K562 (cell line): ENCODE measurements around the gene LRRC10. TPM values are rescaled to one million over a fixed set of nuclear protein-coding genes. Genes with fewer than 3 reads are reported as not detected.

Experiments
- ATAC-seq: fragments of 200-7000 bp; cut with Tn5 transposase; 3 replicates; pipeline ENCODE4 v1.9.1; 2020; ENCODE audit warnings: moderate library complexity
- BruUV-seq: library from RNA; stranded (reverse); fragments of 400-500 nt; replicated peaks from 2 replicates; lab custom pipeline; 2021; lab: Mats Ljungman, UMichigan
- CTCF ChIA-PET: fragments of 300-600 bp; formaldehyde crosslinking; extraction: SDS; loops from one replicate; lab custom pipeline; 2021; ENCODE audit warnings: low intra/inter-chr PET ratio; lab: Yijun Ruan, JAX
- POLR2A ChIA-PET: fragments of 300-600, 350-650 bp; sonication (Branson Sonifier 250); formaldehyde crosslinking; extraction: SDS; loops from one replicate; lab custom pipeline; 2021; ENCODE audit warnings: antibody characterized with exemption, inconsistent platforms; lab: Yijun Ruan, JAX
- DNase-seq, 4 experiments: peaks; one replicate each; pipeline versions ENCODE4 v3.0.0 to v3.0.0-alpha.2; 2011 to 2018; ENCODE audit warnings: low spot score in 3 of 4, mixed read lengths in 3 of 4; ENCODE audit errors: extremely low read depth in 1 of 4
- FAIRE-seq: peaks from 2 replicates; lab custom pipeline; 2011; peaks lifted over from hg19 to GRCh38; lab: Jason Lieb, UNC
- H2AFZ ChIP-seq: 2 replicates; pipeline ENCODE4 v1.6.0; 2011; ENCODE audit warnings: low read depth, low read length, control low read depth, inconsistent platforms
- H3K27ac ChIP-seq: fragments of 200-600 bp; 3 replicates; pipeline ENCODE4 v1.8.0; 2011; ENCODE audit warnings: low read depth, mild to moderate bottlenecking, control low read depth, inconsistent platforms, low read length, moderate library complexity, mixed read lengths; ENCODE audit errors: extremely low read depth
- H3K27me3 ChIP-seq, 2 experiments: fragments of 300-600 bp in 1 of 2; 2 replicates in 1 of 2; 3 replicates in 1 of 2; pipeline versions ENCODE4 v1.6.0 to v1.8.0; 2011; ENCODE audit warnings: inconsistent platforms in 2 of 2, low read length in 2 of 2, mild to moderate bottlenecking in 1 of 2, mixed read lengths in 1 of 2, moderate library complexity in 1 of 2; ENCODE audit not compliant: control insufficient read depth in 2 of 2, insufficient read depth in 2 of 2
- H3K36me3 ChIP-seq: fragments of 300-600 bp; 3 replicates; pipeline ENCODE4 v1.8.0; 2011; ENCODE audit warnings: mild to moderate bottlenecking, low read length, inconsistent platforms; ENCODE audit not compliant: control insufficient read depth, insufficient read depth
- H3K4me1 ChIP-seq, 2 experiments: fragments of 200-600 bp in 1 of 2; replicated peaks in 1 of 2; 2 replicates in 1 of 2; 3 replicates in 1 of 2; pipeline versions ENCODE4 v1.5.1 to v1.8.0; 2011; ENCODE audit warnings: inconsistent platforms in 2 of 2, low read length in 2 of 2, mild to moderate bottlenecking in 1 of 2, mixed read lengths in 1 of 2, moderate library complexity in 1 of 2; ENCODE audit not compliant: control insufficient read depth in 2 of 2, insufficient read depth in 2 of 2
- H3K4me2 ChIP-seq: 2 replicates; pipeline ENCODE4 v1.6.1; 2011; ENCODE audit warnings: low read length, control low read depth, inconsistent platforms, mixed read lengths; ENCODE audit not compliant: insufficient read depth
- H3K4me3 ChIP-seq: fragments of 200-600 bp; sonication (generic), shearing (Covaris generic); 2 replicates; pipeline ENCODE4 v1.5.1; 2016; ENCODE audit warnings: control low read depth, inconsistent platforms
- H3K79me2 ChIP-seq: fragments of 200-600 bp; 3 replicates; pipeline ENCODE4 v1.8.0; 2011; ENCODE audit warnings: low read length, inconsistent platforms; ENCODE audit not compliant: control insufficient read depth, insufficient read depth
- H3K9ac ChIP-seq, 2 experiments: 2 replicates each; pipeline versions ENCODE4 v1.6.0 to v1.6.1; 2011; ENCODE audit warnings: low read depth in 2 of 2, low read length in 2 of 2, control low read depth in 1 of 2, inconsistent platforms in 1 of 2, mild to moderate bottlenecking in 1 of 2, mixed read lengths in 1 of 2; ENCODE audit not compliant: insufficient read depth in 1 of 2
- H3K9me1 ChIP-seq: one replicate; pipeline ENCODE4 v1.6.0; 2011; ENCODE audit warnings: inconsistent platforms, mild to moderate bottlenecking, low read length, moderate library complexity; ENCODE audit not compliant: control insufficient read depth, insufficient read depth
- H3K9me3 ChIP-seq: replicated peaks from 2 replicates; pipeline ENCODE4 v1.5.1; 2011; ENCODE audit warnings: low read depth, low read length, inconsistent platforms; ENCODE audit not compliant: control insufficient read depth, insufficient read depth
- H4K20me1 ChIP-seq: replicated peaks from 2 replicates; pipeline ENCODE4 v1.6.1; 2011; ENCODE audit warnings: low read length, inconsistent platforms, mixed read lengths; ENCODE audit not compliant: control insufficient read depth, insufficient read depth
- CBX8 ChIP-seq: fragments of 200-600 bp; sonication (generic); IDR thresholded peaks from 2 replicates; pipeline ENCODE4 v1.6.1; 2012; ENCODE audit warnings: borderline replicate concordance, mixed run types, low read depth, mild to moderate bottlenecking, moderate library complexity, mixed read lengths, low read length, control low read depth, inconsistent platforms; ENCODE audit not compliant: poor library complexity, severe bottlenecking; ENCODE audit errors: extremely low read depth
- CREB1 ChIP-seq, 2 experiments: sonication (generic) in 1 of 2; formaldehyde crosslinking in 1 of 2; IDR thresholded peaks; 2 replicates each; pipeline versions ENCODE4 v1.6.1 to v1.8.0; 2012 to 2022; ENCODE audit warnings: inconsistent platforms in 1 of 2, mild to moderate bottlenecking in 1 of 2, missing genetic modification reagents in 1 of 2, moderate library complexity in 1 of 2
- E2F1 ChIP-seq: sonication (generic); formaldehyde crosslinking; IDR thresholded peaks from 2 replicates; pipeline ENCODE4 v1.8.1; 2023; ENCODE audit warnings: mild to moderate bottlenecking, missing genetic modification reagents, moderate library complexity
- ERF ChIP-seq: fragments of 450-650 bp; formaldehyde crosslinking; IDR thresholded peaks from 2 replicates; pipeline ENCODE4 v1.4.0; 2020; ENCODE audit warnings: mild to moderate bottlenecking, mixed read lengths
- KDM5B ChIP-seq: fragments of 200-600 bp; sonication (generic); IDR thresholded peaks from 2 replicates; pipeline ENCODE4 v1.6.1; 2012; ENCODE audit warnings: low read depth, mild to moderate bottlenecking, moderate library complexity, low read length, control low read depth, inconsistent platforms; ENCODE audit not compliant: insufficient replicate concordance
- LCOR ChIP-seq: sonication (generic); formaldehyde crosslinking; IDR thresholded peaks from 2 replicates; pipeline ENCODE4 v1.8.0; 2022; ENCODE audit warnings: mild to moderate bottlenecking, missing genetic modification reagents
- MCM5 ChIP-seq: fragments of 450-650 bp; IDR thresholded peaks from 2 replicates; pipeline ENCODE4 v1.6.1; 2016; ENCODE audit warnings: low read depth
- MITF ChIP-seq: IDR thresholded peaks from 2 replicates; pipeline ENCODE4 v1.6.1; 2014; ENCODE audit warnings: antibody characterized with exemption
- NR3C1 ChIP-seq: sonication (generic); formaldehyde crosslinking; IDR thresholded peaks from 2 replicates; pipeline ENCODE4 v1.8.1; 2022; ENCODE audit warnings: missing genetic modification reagents
- TAL1 ChIP-seq: fragments of 450-650 bp; IDR thresholded peaks from 2 replicates; pipeline ENCODE4 v1.6.1; 2016; ENCODE audit warnings: mild to moderate bottlenecking
- ZBED1 ChIP-seq: IDR thresholded peaks from 2 replicates; pipeline ENCODE4 v1.6.1; 2014
- ZKSCAN8 ChIP-seq: fragments of 200-800 bp; sonication (Bioruptor generic); IDR thresholded peaks from 2 replicates; pipeline ENCODE4 v1.6.1; 2016; ENCODE audit warnings: missing genetic modification characterization, missing compliant biosample characterization
- ZMIZ1 ChIP-seq, 2 experiments: fragments of 150-350 bp in 1 of 2; IDR thresholded peaks; 2 replicates each; pipeline ENCODE4 v1.6.1; 2012 to 2016; ENCODE audit warnings: low read depth in 2 of 2, low read length in 2 of 2, mild to moderate bottlenecking in 1 of 2, moderate library complexity in 1 of 2
- ZNF76 ChIP-seq: fragments of 250-450 bp; sonication (Bioruptor Pico); IDR thresholded peaks from 2 replicates; pipeline ENCODE4 v1.4.0; 2020; ENCODE audit warnings: mild to moderate bottlenecking, moderate library complexity, borderline replicate concordance
- ZNF764 ChIP-seq: fragments of 250-450 bp; sonication (Bioruptor Pico); IDR thresholded peaks from 2 replicates; pipeline ENCODE4 v1.4.0; 2020; ENCODE audit warnings: low read depth, mild to moderate bottlenecking, moderate library complexity
- in situ Hi-C: fragments of 300-500 bp; cut with MboI; formaldehyde crosslinking; loops from 4 replicates; pipeline ENCODE4 v1.15.0; 2018; ENCODE audit warnings: inconsistent platforms, mixed read lengths
- intact Hi-C: fragments of 100-400 bp; cut with micrococcal nuclease; formaldehyde crosslinking; loops from 2 replicates; pipeline ENCODE4 v1.14.2; 2022
- polyA plus RNA-seq, 8 experiments: library from polyadenylated mRNA; depleted of rRNA in 4 of 8; stranded (reverse) in 5 of 8; unstranded in 3 of 8; fragments of >200 nt; fragmentation: Nextera tagmentation in 2 of 8; fragmentation: Illumina TruSeq in 1 of 8; extraction: Ambion mirVana in 2 of 8; extraction: Trizol in 1 of 8; gene quantifications; 2 replicates each; pipeline versions ENCODE4 v1.2.1 to v1.2.3, GENCODE V29; 2011 to 2014; ENCODE audit warnings: inconsistent platforms in 1 of 8, missing spikeins in 1 of 8
- total RNA-seq, 7 experiments: library from RNA; depleted of rRNA in 6 of 7; stranded (reverse); fragments of >200 nt in 6 of 7; fragmentation: Illumina TruSeq in 2 of 7; extraction: Trizol in 2 of 7; gene quantifications; 2 replicates each; pipeline versions ENCODE4 v1.2.1 to v1.2.3, GENCODE V29; 2011 to 2021; ENCODE audit warnings: low replicate concordance in 1 of 7

Gene LRRC10
- total and polyA plus RNA-seq, 9 of the 15 experiments (the other 6 are each of a cell fraction or from before 2014, with no cell fraction given), result 0.09 TPM; not detected in 8

GRCh38 chr12:69645031-69645430 lies 34.3 kb upstream of the LRRC10 start (continued):
- TF ChIP-seq E2F1 (CRISPR knock-in tag), result no peak
- no peak for TF ChIP-seq ERF
- no peak for TF ChIP-seq CREB1 (IDR thresholded peaks at IDR 0.05)
- TF ChIP-seq CREB1 (CRISPR knock-in tag; IDR thresholded peaks at IDR 0.05), result no peak
- TF ChIP-seq ZMIZ1 (IDR thresholded peaks at IDR 0.05; ENCODE audit: low read depth in 2 of 2, low read length in 2 of 2), result no peak

- no peak overlapping the region for H3K27ac ChIP-seq
- no peaks in the 10 kb centered on the region; a peak in 1 of 5 replicates for H3K4me1 ChIP-seq
- DNase-seq (no peak), ATAC-seq (no peak), FAIRE-seq (no peak)
- ChIA-PET CTCF (no interaction called here), POLR2A (interaction anchor here (0.7 to 1.5 kb wide), 6 partner anchors 8 to 284 kb away, joined by 3 to 4 read pairs (median 4); no protein-coding TSS in a partner anchor)
- H3K27me3 ChIP-seq, result no peaks in the 10 kb centered on the region
- no peaks in the 10 kb centered on the region for H3K9me1 ChIP-seq
- in situ Hi-C loops (no loop called here), intact Hi-C loops (no loop called here)
- H3K9ac ChIP-seq, result no peak overlapping the region
- no peaks in the 10 kb centered on the region for H4K20me1 ChIP-seq
- H3K4me3 ChIP-seq, result no peak overlapping the region
- no peak overlapping the region for H3K4me2 ChIP-seq
- BruUV-seq, result no TSS peak
- H2AFZ ChIP-seq, result no peak overlapping the region
- H3K9me3 ChIP-seq, result no peaks in the 10 kb centered on the region
- no peaks in the 10 kb centered on the region for H3K79me2 ChIP-seq
- no peaks in the 10 kb centered on the region for H3K36me3 ChIP-seq
- TF ChIP-seq ZKSCAN8 (CRISPR knock-in tag) (no peak), MITF (no peak), MCM5 (no peak), ZNF76 (CRISPR knock-in tag) (no peak), KDM5B (no peak), CBX8 (no peak), TAL1 (no peak), ZNF764 (no peak), NR3C1 (CRISPR knock-in tag) (no peak), LCOR (CRISPR knock-in tag) (no peak), ZBED1 (no peak)
Observed at GRCh38 chr12:69644511-69644910, 33.8 kb upstream of the LRRC10 start.
